Measurements from ENCODE around the gene MVP.
"Not testable (repeated sequence)": the region's sequence is repeated elsewhere in the genome, so short reads cannot be mapped to it uniquely, and the experiment has no call there.

Gene MVP

DNA sequence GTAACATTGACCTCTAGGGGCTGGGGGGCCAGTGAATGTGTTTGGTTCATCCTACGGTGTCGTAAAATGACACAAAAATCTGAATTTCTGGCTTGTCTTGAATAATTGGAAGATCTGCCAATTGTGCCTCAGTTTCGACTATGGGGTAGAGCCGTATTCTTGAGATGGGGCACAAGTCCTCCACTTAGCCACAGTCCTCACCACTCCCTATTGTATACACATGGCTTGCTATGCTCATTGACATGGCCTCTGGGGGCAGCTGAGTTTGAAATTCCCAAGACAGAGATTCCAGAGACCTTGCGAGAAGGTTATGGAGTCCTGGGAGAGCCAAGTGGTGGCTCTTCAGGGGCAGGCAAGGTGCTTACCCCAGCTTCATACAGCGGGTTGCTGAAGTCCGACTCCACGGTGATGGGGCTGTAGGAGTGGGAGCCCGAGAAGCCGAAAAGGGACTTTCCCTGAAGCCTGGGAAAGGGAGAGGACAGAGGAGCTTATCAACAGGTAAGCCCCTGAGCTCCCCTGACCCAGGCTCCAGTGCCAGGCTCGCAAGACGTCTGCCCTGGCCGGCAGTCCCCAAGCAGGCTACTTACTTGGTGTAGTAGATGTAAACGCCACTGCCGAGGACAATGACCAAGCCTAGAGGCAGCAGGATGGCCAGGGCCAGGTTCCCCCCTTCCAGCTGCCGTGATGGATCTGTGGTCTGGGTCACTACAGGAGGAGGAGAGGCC is 51.7 kb downstream of the MVP start:
- no peak for DNase-seq (ENCODE audit: low spot score)

DNA sequence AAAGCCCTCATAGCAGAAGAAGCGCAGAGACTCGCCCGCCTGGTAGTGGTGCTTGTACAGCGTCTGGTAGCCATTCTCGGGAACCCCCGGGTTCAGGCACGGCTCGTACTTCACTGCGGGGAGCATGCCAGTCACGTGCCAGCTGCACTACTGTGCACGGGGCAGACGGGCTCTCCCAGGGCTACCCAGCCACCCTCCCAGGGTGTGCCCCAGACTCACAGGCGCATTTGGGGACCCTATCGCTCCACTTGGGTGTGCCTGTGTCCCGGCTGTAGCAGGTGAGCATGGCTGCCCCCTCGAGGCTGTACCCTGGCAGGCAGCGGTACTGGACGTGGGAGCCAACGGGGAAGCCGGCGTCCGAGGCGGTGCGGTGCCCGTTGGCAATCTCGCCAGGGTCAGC is 53.1 kb downstream of the MVP start:
- no peak for DNase-seq (ENCODE audit: low spot score)

DNA sequence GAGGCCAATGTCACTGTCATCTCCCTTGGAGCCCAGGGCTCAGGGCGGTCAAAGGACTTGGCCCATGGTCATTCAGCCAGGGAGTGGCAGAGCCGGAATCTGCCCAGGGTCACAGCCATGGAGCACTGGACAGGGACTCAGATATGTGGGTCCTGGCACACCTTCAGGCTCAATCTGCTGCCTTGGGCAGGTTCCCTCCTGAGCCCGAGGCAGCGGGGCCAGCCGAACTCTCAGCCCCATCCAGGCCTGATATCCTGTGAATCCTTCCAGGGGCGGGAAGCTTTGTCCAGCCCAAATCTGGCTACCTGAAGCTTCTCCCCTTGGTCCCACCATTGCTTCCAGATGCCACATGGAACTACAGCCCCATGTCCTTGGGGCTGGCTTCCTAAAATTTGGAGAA is 54.9 kb downstream of the MVP start:
- no peak for DNase-seq (ENCODE audit: low spot score)

DNA sequence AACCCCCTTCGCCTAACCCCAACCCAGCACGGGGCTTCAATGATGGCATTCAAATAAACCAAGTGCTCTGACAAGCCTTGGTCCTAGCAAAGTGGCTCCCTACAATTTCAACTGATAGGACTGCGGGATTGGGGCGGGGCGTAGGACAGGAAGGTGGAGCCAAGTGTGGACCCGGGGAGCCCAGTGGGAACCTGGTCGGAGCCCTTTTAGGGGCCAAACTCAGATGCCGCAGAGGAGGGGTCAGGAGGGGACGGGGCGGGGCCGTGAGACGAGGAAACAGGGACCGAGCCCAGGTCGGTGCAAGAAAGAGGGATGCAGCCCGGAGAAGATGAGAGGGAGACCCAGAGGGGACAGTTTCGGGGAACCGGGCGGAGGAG is 55.9 kb downstream of the MVP start:
- no peak for DNase-seq (ENCODE audit: low spot score)

DNA sequence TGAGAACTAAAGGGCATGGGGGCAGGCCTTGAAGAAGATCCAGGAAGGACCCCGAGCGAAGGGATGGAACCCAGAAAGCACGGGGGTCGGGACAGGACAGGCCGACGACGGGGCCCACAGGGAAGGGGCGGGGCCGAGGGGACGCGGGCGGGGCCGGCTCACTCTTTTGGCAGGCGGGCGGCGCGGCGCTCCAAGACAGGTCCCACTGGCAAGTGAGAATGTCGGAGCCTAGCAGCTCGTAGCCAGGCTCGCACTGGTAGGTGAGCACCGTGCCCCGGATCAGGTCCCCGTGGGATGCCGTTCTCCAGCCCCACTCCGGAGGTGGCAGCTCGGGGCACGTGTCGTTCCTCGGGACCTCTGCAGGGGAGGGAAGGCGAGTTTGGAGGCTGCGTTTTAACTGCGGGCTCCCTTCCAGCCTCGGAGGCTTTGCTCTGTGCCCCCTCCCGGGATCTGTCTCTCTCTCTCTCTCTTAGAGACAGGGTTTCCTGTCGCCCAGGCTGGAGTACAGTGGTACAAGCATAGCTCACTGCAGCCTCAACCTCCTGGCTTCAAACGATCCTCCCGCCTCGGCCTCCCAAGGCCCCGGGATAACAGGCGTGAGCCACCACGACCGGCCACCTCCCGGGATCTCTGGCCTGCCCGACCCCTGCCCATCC is 56.5 kb downstream of the MVP start:
- DNase-seq (ENCODE audit: low spot score), result no peak

DNA sequence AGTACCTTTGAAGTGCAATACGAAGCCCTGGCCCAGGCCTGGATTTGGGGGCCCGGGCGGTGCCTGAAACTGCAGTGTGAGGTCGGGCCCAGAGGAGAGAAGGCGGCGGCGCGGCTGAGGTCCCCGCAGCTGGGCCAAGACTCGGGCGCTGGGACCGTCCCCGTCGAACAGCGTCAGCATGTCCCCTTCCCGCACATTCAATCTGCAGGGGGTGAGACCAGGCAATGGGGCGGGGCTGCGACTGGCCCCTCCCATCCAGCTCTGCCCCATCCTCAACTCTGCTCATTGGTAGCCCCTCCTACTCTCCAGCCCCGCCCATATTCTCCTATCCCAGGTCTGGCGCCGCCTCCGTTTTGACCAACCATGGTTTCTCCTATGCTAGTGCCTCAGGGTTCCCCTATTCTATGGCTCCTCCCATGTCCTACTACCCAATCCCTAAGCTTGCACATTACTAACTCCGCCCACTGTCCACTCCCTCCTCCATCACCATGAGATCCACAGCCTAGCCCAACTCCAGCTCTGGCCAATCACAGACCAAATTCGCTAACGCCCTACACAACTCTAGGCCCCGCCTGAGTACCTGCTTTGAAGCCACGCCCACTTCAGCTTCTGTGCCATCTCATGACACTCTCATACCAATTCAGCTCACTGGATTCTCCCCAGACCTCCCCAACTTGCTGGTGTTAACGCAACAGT is 57.2 kb downstream of the MVP start:
- DNase-seq (ENCODE audit: low spot score), result no peak

DNA sequence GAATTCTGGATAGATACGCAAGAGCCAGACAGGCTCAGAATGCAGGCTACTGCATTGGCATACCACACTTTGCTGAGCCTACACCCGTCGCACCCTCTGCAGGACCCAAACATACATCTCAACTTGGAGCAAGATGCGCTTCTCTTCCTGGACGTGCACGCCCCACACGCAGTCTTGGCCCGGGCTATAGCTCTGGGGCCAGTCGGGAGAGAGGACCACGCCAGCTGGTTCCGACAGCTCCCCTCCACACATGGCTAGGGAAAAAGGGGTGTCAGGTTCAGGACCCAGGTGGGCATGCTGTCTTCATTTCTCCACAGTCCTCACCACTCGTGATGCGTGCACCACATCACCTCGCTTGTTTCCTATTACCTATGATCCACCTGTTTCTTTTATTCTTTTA is 57.9 kb downstream of the MVP start:
- no peak for DNase-seq (ENCODE audit: low spot score)

DNA sequence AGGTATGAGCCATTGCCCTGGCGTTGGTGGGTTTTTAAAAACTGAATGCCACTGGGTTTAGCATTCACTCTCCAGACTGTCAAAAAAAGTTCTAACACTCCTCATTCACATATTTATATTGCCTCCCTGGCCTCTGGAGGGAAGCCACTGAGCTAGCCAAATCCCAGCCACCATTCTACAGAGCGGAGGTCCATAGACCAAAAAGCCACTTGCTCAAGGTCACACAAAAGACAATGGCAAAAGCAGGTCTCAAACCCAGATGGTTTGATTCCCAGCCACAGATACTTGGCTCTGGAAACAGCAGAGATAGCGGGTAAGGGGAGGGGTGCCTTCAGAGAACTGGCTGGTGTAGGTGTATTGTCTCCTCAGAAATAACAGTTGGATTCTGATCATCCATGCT is 60.8 kb downstream of the MVP start:
- DNase-seq (ENCODE audit: low spot score), result no peak

DNA sequence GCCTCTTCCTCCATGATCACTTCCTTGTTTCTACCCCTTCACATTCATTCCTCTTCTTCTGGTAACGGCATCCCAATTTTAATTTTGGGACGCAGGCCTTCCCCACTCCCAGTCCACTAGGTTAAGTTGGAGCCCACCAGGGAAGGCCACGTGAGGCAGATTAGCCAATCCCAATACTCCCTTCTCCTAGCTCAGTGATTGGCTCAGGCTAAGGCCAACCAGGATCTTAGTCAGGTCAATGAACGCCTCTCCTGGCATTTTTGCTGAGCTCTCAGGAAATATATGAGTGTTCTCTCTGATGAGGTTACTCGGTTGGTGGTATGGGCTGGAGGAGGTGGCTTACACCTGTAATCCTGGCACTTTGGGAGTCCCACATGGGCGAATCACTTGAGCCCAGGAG is 63.7 kb downstream of the MVP start:
- no peak for DNase-seq (ENCODE audit: low spot score)

DNA sequence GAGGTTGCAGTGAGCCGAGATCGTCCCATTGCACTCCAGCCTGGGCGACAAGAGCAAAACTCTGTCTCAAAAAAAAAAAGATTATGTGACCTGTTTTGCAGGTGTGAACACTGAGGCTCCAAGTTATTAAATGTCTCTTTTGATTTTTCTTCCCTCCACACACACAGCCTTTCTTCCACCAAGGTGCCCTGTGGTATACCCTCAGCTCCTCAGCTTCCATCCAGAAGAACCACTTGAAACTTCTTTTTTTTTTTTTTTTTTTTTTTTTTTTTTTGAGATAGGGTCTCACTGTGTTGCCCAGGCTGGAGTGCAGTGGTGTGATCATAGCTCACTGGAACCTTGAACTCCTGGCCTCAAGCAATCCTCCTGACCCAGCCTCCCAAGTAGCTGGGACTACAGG is 69.1 kb downstream of the MVP start:
- DNase-seq (ENCODE audit: low spot score), result not testable (repeated sequence)

DNA sequence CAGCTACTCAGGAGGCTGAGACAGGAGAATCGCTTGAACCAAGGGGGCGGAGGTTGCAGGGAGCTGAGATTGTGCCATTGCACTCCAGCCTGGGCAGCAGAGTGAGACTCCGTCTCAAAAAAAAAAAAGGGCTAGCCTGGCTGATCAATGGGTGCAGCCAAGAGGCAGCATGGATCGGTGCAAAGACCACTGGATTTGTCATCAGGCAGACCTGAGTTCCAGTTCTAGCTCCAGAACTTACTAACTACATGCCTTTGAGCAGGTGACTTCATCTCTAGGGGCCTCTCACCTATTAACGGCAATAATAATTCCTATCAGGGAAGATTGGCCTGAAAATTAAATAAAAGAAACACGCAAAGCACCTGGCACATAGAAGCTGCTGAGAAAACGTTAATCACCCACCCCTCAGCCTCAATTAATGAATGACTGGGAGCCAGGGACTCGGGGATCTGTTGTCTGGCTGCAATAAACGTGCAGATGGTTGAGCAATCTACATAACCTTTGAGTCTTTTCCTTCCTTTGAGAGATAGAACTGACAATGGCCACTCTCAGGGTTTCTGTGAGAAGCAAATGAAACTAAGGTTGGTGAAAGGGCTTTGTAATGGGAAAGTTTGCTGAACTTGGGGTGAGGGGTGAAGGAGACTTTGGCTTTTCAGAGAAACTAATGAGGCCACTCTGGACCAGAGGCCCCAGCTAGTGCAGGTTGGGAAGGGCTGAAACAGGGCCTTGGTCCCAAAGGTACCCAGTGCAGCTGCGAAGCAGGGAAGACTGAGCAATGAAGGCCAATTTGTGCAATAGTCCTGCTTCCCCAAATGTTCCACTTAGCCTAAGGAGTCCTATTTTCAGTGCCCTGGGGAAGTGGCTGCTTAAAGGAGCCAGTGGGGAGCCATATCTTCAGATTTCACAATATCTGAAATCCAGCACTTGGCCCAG is 71.5 kb downstream of the MVP start:
- no peak for DNase-seq (ENCODE audit: low spot score)

DNA sequence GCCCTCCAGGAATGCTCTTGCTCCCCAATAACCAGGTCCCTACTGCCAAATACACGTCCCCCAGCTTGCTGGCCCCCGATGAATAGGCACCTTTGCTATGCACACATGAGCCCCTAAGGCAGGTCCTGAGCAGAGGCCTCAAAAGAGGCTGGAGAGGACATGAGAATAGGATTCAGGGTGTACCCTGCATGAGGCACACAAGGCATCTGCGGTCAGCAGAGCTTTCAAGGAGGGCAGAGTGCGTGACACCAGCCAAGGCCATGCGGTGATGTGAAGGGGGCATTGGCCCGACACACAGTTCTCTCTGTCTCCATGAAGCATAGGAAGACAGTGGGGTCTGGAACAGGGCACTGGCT is 72.2 kb downstream of the MVP start:
- DNase-seq (ENCODE audit: low spot score), result no peak

DNA sequence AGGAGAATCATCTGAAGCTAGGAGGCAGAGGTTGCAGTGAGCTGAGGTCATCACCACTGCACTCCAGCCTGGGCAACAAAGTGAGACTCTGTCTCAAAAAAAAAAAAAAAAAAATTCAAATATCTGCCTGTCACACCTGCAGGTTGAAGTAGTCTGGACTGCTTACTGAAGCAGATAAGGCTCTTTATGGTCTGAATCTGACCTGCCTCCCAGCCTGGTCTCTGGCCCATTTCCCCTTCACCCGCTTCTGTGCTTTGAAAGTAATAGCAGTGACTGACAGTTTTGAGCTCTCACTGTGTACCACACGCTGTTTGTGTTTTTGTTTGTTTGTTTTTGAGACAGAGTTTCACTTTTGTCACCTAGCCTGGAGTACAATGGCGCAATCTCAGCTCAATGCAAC is 73.3 kb downstream of the MVP start:
- DNase-seq (ENCODE audit: low spot score), result no peak

DNA sequence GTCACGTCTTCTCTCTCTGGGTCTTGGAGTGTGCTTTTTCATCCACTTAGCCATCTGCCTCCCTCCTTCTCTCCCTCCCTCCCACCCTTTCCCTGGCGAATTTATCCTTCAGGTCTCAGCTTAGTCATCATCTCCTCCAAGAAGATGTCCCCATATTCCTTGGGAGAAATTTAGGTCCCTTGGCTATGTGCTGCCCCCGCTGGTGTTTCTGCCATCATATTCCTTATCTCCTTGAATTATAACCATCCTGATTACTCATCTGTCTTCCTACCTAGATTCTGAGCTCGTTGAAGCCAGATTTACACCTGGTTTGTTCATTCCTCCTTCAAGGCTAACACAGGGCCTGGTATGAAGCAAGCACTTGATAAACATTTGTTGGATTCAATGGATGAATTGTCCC is 74.1 kb downstream of the MVP start:
- no peak for DNase-seq (ENCODE audit: low spot score)

DNA sequence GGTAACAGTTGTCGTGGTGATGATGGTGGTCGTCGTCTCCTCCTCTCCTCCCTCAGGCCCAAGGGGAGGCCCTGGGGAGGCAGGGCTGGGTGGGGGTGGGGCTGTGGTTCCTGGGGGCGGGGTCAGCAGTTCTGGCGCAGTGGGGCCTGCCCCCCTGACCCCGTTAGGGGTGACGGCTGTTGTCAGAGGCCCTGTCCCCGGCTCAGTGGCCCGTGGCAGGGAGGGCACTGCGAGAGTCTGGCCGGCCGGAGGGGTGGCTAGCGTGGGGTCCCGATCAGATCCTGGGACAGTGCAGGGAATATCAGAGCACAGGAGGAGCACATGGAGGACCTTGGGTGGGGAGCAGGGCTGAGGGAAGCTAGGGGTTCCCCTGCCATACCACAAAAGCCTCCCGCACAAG is 76.6 kb downstream of the MVP start:
- no peak for DNase-seq (ENCODE audit: low spot score)

DNA sequence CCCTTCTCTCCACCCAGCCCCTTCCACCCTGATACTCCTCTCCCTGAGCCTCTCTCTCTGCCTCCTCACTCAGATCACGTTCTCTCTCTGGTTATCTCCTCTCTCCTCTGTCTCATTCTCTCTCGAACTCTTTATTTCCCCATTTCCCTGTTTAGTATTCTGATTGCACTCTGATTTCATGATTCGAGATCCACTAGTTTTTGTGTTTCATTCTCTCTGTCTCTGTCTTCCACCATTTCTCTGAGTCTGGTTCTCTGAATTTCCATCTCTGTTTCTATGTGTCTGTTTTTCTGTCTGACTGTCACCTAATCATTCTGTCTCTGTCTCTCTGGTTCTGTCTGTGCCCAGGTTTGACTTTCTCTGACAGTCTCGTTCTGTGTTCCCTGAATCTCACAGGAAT is 77.1 kb downstream of the MVP start:
- DNase-seq (ENCODE audit: low spot score), result no peak
